KG1 (cell line): Measurements from ENCODE around the gene FOXK1.

Experiments used
- DNase-seq: peaks from one replicate; lab custom pipeline; 2025; lab: John Stamatoyannopoulos, UW

The FOXK1 gene

GRCh38 chr7:4699841-4700240 is 17.7 kb downstream of the FOXK1 start:
- no peak for DNase-seq

GRCh38 chr7:4700577-4701235 is 18.6 kb downstream of the FOXK1 start:
- no peak for DNase-seq

- DNase-seq: no peak
These were observed 20.9 kb downstream of the FOXK1 start for GRCh38 chr7:4702961-4703512.

GRCh38 chr7:4703532-4703931 is 21.4 kb downstream of the FOXK1 start:
- no peak for DNase-seq

- no peak for DNase-seq
These were observed 24.5 kb downstream of the FOXK1 start for GRCh38 chr7:4706384-4707216.

GRCh38 chr7:4707217-4707741 is 25.2 kb downstream of the FOXK1 start:
- DNase-seq: no peak

- no peak for DNase-seq
These were observed 25.9 kb downstream of the FOXK1 start for GRCh38 chr7:4707980-4708411.

GRCh38 chr7:4709187-4709586 is 27.1 kb downstream of the FOXK1 start:
- DNase-seq: no peak

GRCh38 chr7:4711093-4711492 is 29.0 kb downstream of the FOXK1 start:
- no peak for DNase-seq

GRCh38 chr7:4711634-4712033 is 29.5 kb downstream of the FOXK1 start:
- no peak for DNase-seq

- no peak for DNase-seq
These were observed 30.4 kb downstream of the FOXK1 start for GRCh38 chr7:4712281-4713182.

- no peak for DNase-seq
These were observed 31.2 kb downstream of the FOXK1 start for GRCh38 chr7:4713183-4713784.

GRCh38 chr7:4714161-4714700 is 32.1 kb downstream of the FOXK1 start:
- DNase-seq: no peak

- no peak for DNase-seq
These were observed 32.8 kb downstream of the FOXK1 start for GRCh38 chr7:4714767-4715409.

- no peak for DNase-seq
These were observed 33.3 kb downstream of the FOXK1 start for GRCh38 chr7:4715410-4715776.

GRCh38 chr7:4716946-4717795 is 35.1 kb downstream of the FOXK1 start:
- DNase-seq: no peak

- DNase-seq: no peak
These were observed 36.0 kb downstream of the FOXK1 start for GRCh38 chr7:4718075-4718474.

GRCh38 chr7:4720225-4720624 is 38.1 kb downstream of the FOXK1 start:
- DNase-seq: no peak

GRCh38 chr7:4722308-4722707 is 40.2 kb downstream of the FOXK1 start:
- DNase-seq: no peak
